NCI-H1694 treated with DMSO at 0.1 percent for 48 hours (cell line): Measurements from ENCODE around the gene PARVA.
"Not testable (repeated sequence)": the region's sequence is repeated elsewhere in the genome, so short reads cannot be mapped to it uniquely, and the experiment has no call there.

Experiments used
- DNase-seq: peaks from one replicate; lab custom pipeline; 2025; lab: John Stamatoyannopoulos, UW

Gene PARVA

GRCh38 chr11:12377106-12377823, at the start of gene PARVA:
Gene PARVA (plus strand): TSS chr11:12377571. CDS start chr11:12377648, 77 bp downstream.
- DNase-seq: no peak

GRCh38 chr11:12329169-12329568, 48.2 kb upstream of the PARVA start:
- DNase-seq: no peak

- no peak for DNase-seq
Observed at GRCh38 chr11:12329797-12330196, 47.6 kb upstream of the PARVA start.

GRCh38 chr11:12330485-12331231, 46.7 kb upstream of the PARVA start:
- no peak for DNase-seq

- peak; percentile 86 for DNase-seq
Observed at GRCh38 chr11:12331239-12331874, 46.0 kb upstream of the PARVA start.

GRCh38 chr11:12343526-12343925, 33.8 kb upstream of the PARVA start:
- no peak for DNase-seq

GRCh38 chr11:12353534-12353933, 23.8 kb upstream of the PARVA start:
- no peak for DNase-seq

GRCh38 chr11:12354750-12355545, 22.4 kb upstream of the PARVA start:
- no peak for DNase-seq

- DNase-seq: no peak
Observed at GRCh38 chr11:12356944-12357655, 20.3 kb upstream of the PARVA start.

- not testable (repeated sequence) for DNase-seq
Observed at GRCh38 chr11:12357697-12358096, 19.7 kb upstream of the PARVA start.

GRCh38 chr11:12358302-12359188, 18.8 kb upstream of the PARVA start:
- no peak for DNase-seq

- no peak for DNase-seq
Observed at GRCh38 chr11:12359761-12360160, 17.6 kb upstream of the PARVA start.

GRCh38 chr11:12361682-12362081, 15.7 kb upstream of the PARVA start:
- DNase-seq: peak; percentile 42

GRCh38 chr11:12362857-12363256, 14.5 kb upstream of the PARVA start:
- no peak for DNase-seq

GRCh38 chr11:12363373-12363772, 14.0 kb upstream of the PARVA start:
- no peak for DNase-seq

GRCh38 chr11:12365965-12366575, 11.3 kb upstream of the PARVA start:
- not testable (repeated sequence) for DNase-seq

GRCh38 chr11:12367057-12367456, 10.3 kb upstream of the PARVA start:
- not testable (repeated sequence) for DNase-seq

GRCh38 chr11:12372111-12372510, 5.3 kb upstream of the PARVA start:
- DNase-seq: no peak

- DNase-seq: no peak
Observed at GRCh38 chr11:12375720-12376119, 1.7 kb upstream of the PARVA start.
